Measurements from ENCODE around the gene OR1J1. TPM values are rescaled to one million over a fixed set of nuclear protein-coding genes. Genes with fewer than 3 reads are reported as not detected.

Gene OR1J1, protein sequence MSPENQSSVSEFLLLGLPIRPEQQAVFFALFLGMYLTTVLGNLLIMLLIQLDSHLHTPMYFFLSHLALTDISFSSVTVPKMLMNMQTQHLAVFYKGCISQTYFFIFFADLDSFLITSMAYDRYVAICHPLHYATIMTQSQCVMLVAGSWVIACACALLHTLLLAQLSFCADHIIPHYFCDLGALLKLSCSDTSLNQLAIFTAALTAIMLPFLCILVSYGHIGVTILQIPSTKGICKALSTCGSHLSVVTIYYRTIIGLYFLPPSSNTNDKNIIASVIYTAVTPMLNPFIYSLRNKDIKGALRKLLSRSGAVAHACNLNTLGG
- not detected for total RNA-seq
- not detected for polyA plus RNA-seq (2013, experiment 1 of 2)
- not detected for polyA plus RNA-seq (2013, experiment 2 of 2)
- long read RNA-seq, experiment 1, result 0 reads
- long read RNA-seq, experiment 2, result 0 reads
- long read RNA-seq, experiment 3, result 0 reads
- long read RNA-seq, experiment 4, result 0 reads

DNA sequence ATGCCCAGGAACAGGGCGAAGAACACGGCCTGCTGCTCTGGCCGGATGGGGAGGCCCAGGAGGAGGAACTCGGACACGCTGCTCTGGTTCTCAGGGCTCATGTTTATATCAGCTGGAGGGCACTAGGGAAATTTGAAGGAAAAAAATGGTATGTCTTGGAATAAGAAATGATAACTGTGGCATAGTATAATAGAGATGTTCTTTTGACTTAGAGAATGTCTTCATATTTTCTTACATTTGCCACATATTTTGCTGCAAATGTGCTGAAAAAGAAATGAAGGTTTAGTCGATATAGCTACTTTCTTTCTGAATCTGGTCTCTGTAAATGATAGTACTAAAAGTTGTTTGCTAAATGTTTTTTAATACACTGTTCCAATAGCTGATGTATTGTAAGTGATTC is at the start of gene OR1J1:
Gene OR1J1 (minus strand): TSS at position 101 of the 400 bp plus-strand sequence. CDS start 0 bp downstream, at position 101.
- H3K9me3 ChIP-seq (ENCODE audit: control insufficient read depth, low read length), result no peaks in the 10 kb centered on the region
- peaks cover 16% of the 10 kb centered on the region for H3K27me3 Mint-ChIP-seq (ENCODE audit: insufficient read depth)
- H3K36me3 ChIP-seq (ENCODE audit: control insufficient read depth, insufficient read depth, low read length), result no peaks in the 10 kb centered on the region
- no peaks in the 10 kb centered on the region for H3K27me3 ChIP-seq (ENCODE audit: control insufficient read depth, insufficient read depth, low read length, poor library complexity, severe bottlenecking)
- no peaks in the 10 kb centered on the region for H3K9me3 Mint-ChIP-seq
- H3K36me3 Mint-ChIP-seq (ENCODE audit: low read depth), result no peaks in the 10 kb centered on the region
- no peak within 1 kb of the TSS for H3K4me3 Mint-ChIP-seq
- H3K4me1 Mint-ChIP-seq, result no peaks in the 10 kb centered on the region
- no peak within 1 kb of the TSS for H3K27ac Mint-ChIP-seq
- DNase-seq, result no peak
- H3K4me1 ChIP-seq (ENCODE audit: control insufficient read depth, insufficient read depth, low read length), result no peaks in the 10 kb centered on the region
- H3K27ac ChIP-seq (ENCODE audit: low read depth, low read length), result no peak within 1 kb of the TSS
- 70 to 77% methylated on average over 4 to 6 of the region's 6 CpGs for WGBS, 2 experiments (ENCODE audit: insufficient coverage in 1 of 2, insufficient read length in 1 of 2)
- no peak within 1 kb of the TSS for H3K4me3 ChIP-seq (ENCODE audit: low read length)
- TF ChIP-seq, protein P1, sequence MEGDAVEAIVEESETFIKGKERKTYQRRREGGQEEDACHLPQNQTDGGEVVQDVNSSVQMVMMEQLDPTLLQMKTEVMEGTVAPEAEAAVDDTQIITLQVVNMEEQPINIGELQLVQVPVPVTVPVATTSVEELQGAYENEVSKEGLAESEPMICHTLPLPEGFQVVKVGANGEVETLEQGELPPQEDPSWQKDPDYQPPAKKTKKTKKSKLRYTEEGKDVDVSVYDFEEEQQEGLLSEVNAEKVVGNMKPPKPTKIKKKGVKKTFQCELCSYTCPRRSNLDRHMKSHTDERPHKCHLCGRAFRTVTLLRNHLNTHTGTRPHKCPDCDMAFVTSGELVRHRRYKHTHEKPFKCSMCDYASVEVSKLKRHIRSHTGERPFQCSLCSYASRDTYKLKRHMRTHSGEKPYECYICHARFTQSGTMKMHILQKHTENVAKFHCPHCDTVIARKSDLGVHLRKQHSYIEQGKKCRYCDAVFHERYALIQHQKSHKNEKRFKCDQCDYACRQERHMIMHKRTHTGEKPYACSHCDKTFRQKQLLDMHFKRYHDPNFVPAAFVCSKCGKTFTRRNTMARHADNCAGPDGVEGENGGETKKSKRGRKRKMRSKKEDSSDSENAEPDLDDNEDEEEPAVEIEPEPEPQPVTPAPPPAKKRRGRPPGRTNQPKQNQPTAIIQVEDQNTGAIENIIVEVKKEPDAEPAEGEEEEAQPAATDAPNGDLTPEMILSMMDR (conservative IDR thresholded peaks at IDR 0.05), result no peak
- H3K9ac ChIP-seq (ENCODE audit: extremely low read depth, low read length, poor library complexity, severe bottlenecking), result no peak within 1 kb of the TSS

DNA sequence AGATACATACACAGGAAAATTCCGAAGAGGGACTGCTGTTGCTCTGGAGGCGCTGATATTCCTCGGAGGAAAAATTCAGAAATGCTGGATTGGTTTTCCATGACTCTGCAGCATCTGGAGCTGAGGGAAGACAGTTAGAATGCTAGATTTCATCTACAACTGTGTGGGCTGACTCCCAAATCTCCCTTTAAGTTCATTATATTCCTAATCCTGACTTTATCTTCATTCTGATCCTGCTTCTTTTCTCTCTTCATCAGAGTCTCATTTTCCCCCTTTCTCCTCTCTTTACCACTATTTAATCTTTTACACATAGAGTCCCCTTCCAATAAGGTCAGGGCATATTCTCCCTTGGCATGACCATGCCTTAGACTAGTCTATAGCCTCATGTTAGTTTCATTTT is 49.5 kb upstream of the OR1J1 start, which contains the start of gene OR1N1:
Gene OR1N1 (minus strand): TSS at position 101 of the 400 bp plus-strand sequence. CDS start 0 bp downstream, at position 101.
- Mint-ChIP-seq H3K27ac (no peak within 1 kb of the TSS), H3K4me1 (peaks cover 8% of the 10 kb centered on the region), H3K36me3 (ENCODE audit: low read depth) (no peaks in the 10 kb centered on the region), H3K27me3 (ENCODE audit: insufficient read depth) (peaks cover 48% of the 10 kb centered on the region), H3K4me3 (no peak within 1 kb of the TSS), H3K9me3 (peaks cover 11% of the 10 kb centered on the region)
- TF ChIP-seq, protein P1 (conservative IDR thresholded peaks at IDR 0.05), result no peak
- WGBS, 2 experiments (ENCODE audit: insufficient coverage in 1 of 2, insufficient read length in 1 of 2), result 77 to 82% methylated on average over 3 of the region's 3 CpGs
- peaks cover 32% of the 10 kb centered on the region for H3K9me3 ChIP-seq (ENCODE audit: control insufficient read depth, low read length)
- H3K9ac ChIP-seq (ENCODE audit: extremely low read depth, low read length, poor library complexity, severe bottlenecking), result no peak within 1 kb of the TSS
- H3K36me3 ChIP-seq (ENCODE audit: control insufficient read depth, insufficient read depth, low read length), result no peaks in the 10 kb centered on the region
- H3K4me3 ChIP-seq (ENCODE audit: low read length), result no peak within 1 kb of the TSS
- no peaks in the 10 kb centered on the region for H3K4me1 ChIP-seq (ENCODE audit: control insufficient read depth, insufficient read depth, low read length)
- no peak for DNase-seq
- H3K27me3 ChIP-seq (ENCODE audit: control insufficient read depth, insufficient read depth, low read length, poor library complexity, severe bottlenecking), result no peaks in the 10 kb centered on the region
- H3K27ac ChIP-seq (ENCODE audit: low read depth, low read length), result no peak within 1 kb of the TSS

DNA sequence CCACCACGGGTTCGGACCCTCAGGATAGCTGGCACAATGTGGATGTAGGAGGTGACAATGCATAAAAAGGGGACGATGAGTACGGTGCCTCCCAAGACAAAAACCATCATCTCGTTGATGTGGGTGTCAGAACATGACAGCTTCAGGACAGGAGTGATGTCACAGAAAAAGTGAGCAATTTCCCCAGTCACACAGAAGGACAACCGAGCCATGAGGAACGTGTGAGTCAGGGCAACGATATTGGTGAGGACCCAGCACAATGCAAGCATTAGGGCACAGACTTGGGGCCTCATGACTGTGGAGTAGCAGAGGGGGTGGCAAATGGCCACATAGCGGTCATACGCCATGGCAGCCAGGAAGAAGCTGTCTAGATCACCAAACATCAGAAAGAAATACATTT is 48.9 kb upstream of the OR1J1 start:
- Mint-ChIP-seq H3K27me3 (ENCODE audit: insufficient read depth) (peaks cover 49% of the 10 kb centered on the region), H3K9me3 (peaks cover 17% of the 10 kb centered on the region)
- TF ChIP-seq, protein P1 (conservative IDR thresholded peaks at IDR 0.05), result no peak

More for the DNA sequence above, 48.9 kb upstream of the OR1J1 start:
- no peaks in the 10 kb centered on the region for H3K36me3 Mint-ChIP-seq (ENCODE audit: low read depth)
- H3K9me3 ChIP-seq (ENCODE audit: control insufficient read depth, low read length), result peaks cover 35% of the 10 kb centered on the region
- no peak for DNase-seq
- H3K4me3 Mint-ChIP-seq, result no peak overlapping the region
- H3K27me3 ChIP-seq (ENCODE audit: control insufficient read depth, insufficient read depth, low read length, poor library complexity, severe bottlenecking), result no peaks in the 10 kb centered on the region
- no peak overlapping the region for H3K27ac ChIP-seq (ENCODE audit: low read depth, low read length)
- H3K36me3 ChIP-seq (ENCODE audit: control insufficient read depth, insufficient read depth, low read length), result no peaks in the 10 kb centered on the region
- H3K27ac Mint-ChIP-seq, result no peak overlapping the region
- WGBS, 2 experiments (ENCODE audit: insufficient coverage in 1 of 2, insufficient read length in 1 of 2), result 79 to 84% methylated on average over 8 to 10 of the region's 10 CpGs
- no peaks in the 10 kb centered on the region for H3K4me1 ChIP-seq (ENCODE audit: control insufficient read depth, insufficient read depth, low read length)
- no peak overlapping the region for H3K9ac ChIP-seq (ENCODE audit: extremely low read depth, low read length, poor library complexity, severe bottlenecking)
- H3K4me3 ChIP-seq (ENCODE audit: low read length), result no peak overlapping the region
- peaks cover 8% of the 10 kb centered on the region for H3K4me1 Mint-ChIP-seq

Measured in endodermal cell (in vitro differentiated cells).